ENCODE measurements around the gene SLC38A2.

The SLC38A2 gene

DNA sequence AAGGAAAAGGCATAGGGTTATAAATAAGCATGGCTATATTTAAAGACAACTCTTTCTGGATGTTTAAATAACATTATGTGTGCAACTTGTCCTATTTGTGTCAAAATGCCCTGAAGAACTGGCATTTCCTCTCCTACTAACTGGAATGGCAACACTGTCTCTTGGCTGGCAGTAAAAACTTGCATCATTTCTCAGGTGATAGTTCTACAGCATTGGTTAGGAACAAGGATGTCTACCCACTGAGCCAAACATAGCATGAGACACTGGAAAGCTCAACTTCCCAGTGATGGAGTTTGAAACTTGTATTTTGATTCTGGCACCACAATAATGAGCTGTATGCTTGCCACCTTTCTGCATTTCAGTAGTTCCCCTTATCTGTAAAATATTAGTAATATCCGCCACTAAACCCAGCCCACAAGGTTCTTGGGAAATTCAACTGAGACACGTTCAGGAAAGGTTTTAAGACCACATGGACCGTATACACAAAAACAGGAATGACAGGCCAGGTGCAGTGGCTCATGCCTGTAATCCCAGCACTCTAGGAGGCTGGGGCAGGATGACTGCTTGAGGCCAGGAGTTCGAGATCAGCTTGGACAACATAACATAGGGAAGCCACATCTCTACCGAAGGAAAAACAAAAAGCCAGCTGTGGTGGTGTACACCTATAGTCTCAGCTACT is 5.1 kb downstream of the SLC38A2 start:
- Histone ChIP-seq H3K27me3 (ENCODE audit: control insufficient read depth, insufficient read depth, low read length) (no peaks in the 10 kb centered on the region), H3K27ac (ENCODE audit: low read depth, low read length) (no peak overlapping the region), H3K4me3 (ENCODE audit: low read depth, low read length) (no peak overlapping the region; the same call in 1 of the 2 replicates), H3K4me1 (ENCODE audit: control insufficient read depth, insufficient read depth, low read length) (peaks cover 17% of the 10 kb centered on the region; the same call in 1 of the 2 replicates), H3K36me3 (ENCODE audit: control insufficient read depth, insufficient read depth, low read length) (peaks cover 93% of the 10 kb centered on the region), H3K9me3 (ENCODE audit: control insufficient read depth, insufficient read depth, low read depth, low read length) (no peaks in the 10 kb centered on the region), H3K9ac (ENCODE audit: low read length) (no peak overlapping the region)

- Histone ChIP-seq H3K9me3 (ENCODE audit: control insufficient read depth, insufficient read depth, low read depth, low read length) (no peaks in the 10 kb centered on the region), H3K4me3 (ENCODE audit: low read depth, low read length) (no peak overlapping the region), H3K27ac (ENCODE audit: low read depth, low read length) (no peak overlapping the region), H3K27me3 (ENCODE audit: control insufficient read depth, insufficient read depth, low read length) (no peaks in the 10 kb centered on the region), H3K9ac (ENCODE audit: low read length) (no peak overlapping the region), H3K36me3 (ENCODE audit: control insufficient read depth, insufficient read depth, low read length) (peaks cover 98% of the 10 kb centered on the region), H3K4me1 (ENCODE audit: control insufficient read depth, insufficient read depth, low read length) (peaks cover 17% of the 10 kb centered on the region; the same call in 1 of the 2 replicates)
These were observed 5.8 kb downstream of the SLC38A2 start for GRCh38 chr12:46366771-46367170.

DNA sequence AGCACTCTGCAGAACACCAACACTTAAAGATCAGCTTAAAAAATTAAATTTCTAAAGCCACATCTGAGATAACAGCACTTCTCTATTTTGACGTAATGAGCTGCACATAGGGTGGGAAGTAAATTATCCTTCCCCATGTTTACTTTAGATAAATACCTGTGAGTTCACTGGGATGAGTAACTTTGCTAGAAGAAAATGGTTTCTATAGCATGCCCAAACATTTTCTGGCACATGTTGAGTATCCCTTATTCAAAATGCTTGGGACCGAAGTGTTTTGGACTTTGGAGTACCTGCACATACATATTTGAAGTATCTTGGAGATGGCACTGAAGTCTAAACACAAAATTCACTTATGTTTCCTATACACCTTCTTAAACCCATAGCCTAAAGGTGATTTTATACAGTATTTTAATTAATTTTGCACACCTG is 6.6 kb downstream of the SLC38A2 start:
- Histone ChIP-seq H3K27ac (ENCODE audit: low read depth, low read length) (no peak overlapping the region), H3K27me3 (ENCODE audit: control insufficient read depth, insufficient read depth, low read length) (no peaks in the 10 kb centered on the region), H3K9me3 (ENCODE audit: control insufficient read depth, insufficient read depth, low read depth, low read length) (no peaks in the 10 kb centered on the region), H3K9ac (ENCODE audit: low read length) (no peak overlapping the region), H3K4me1 (ENCODE audit: control insufficient read depth, insufficient read depth, low read length) (peaks cover 17% of the 10 kb centered on the region; the same call in 1 of the 2 replicates), H3K4me3 (ENCODE audit: low read depth, low read length) (no peak overlapping the region), H3K36me3 (ENCODE audit: control insufficient read depth, insufficient read depth, low read length) (peaks cover 100% of the 10 kb centered on the region)

- no peak overlapping the region for H3K4me3 ChIP-seq (ENCODE audit: low read depth, low read length)
- no peak overlapping the region for H3K9ac ChIP-seq (ENCODE audit: low read length)
- peaks cover 15% of the 10 kb centered on the region; the same call in 1 of the 2 replicates for H3K4me1 ChIP-seq (ENCODE audit: control insufficient read depth, insufficient read depth, low read length)
- H3K9me3 ChIP-seq (ENCODE audit: control insufficient read depth, insufficient read depth, low read depth, low read length): no peaks in the 10 kb centered on the region
- no peaks in the 10 kb centered on the region for H3K27me3 ChIP-seq (ENCODE audit: control insufficient read depth, insufficient read depth, low read length)
- no peak overlapping the region for H3K27ac ChIP-seq (ENCODE audit: low read depth, low read length)
- peaks cover 100% of the 10 kb centered on the region for H3K36me3 ChIP-seq (ENCODE audit: control insufficient read depth, insufficient read depth, low read length)
These were observed 7.6 kb downstream of the SLC38A2 start for GRCh38 chr12:46364777-46365580.

DNA sequence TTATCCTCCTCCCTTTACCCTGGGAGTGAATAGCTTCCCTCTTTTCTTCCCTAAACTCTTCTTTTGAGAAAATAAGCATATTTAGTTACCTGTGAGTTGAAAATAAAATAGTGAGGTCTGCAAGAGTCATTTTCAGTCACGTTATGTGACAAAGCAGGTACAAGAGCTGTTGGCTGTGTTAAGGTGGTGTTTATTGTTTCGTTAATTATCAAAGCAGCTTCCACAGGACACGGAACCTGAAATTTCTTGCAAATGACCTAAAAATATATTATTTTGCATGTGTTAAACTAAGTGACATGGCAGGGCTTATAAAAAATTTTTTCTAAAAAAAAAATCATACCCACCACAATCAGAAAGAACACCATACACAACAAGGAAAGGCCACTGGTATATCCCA is 8.3 kb downstream of the SLC38A2 start:
- no peak overlapping the region for H3K9ac ChIP-seq (ENCODE audit: low read length)
- H3K36me3 ChIP-seq (ENCODE audit: control insufficient read depth, insufficient read depth, low read length): peaks cover 100% of the 10 kb centered on the region
- H3K27me3 ChIP-seq (ENCODE audit: control insufficient read depth, insufficient read depth, low read length): no peaks in the 10 kb centered on the region
- no peak overlapping the region for H3K4me3 ChIP-seq (ENCODE audit: low read depth, low read length)
- no peaks in the 10 kb centered on the region for H3K9me3 ChIP-seq (ENCODE audit: control insufficient read depth, insufficient read depth, low read depth, low read length)
- H3K27ac ChIP-seq (ENCODE audit: low read depth, low read length): no peak overlapping the region
- H3K4me1 ChIP-seq (ENCODE audit: control insufficient read depth, insufficient read depth, low read length): peaks cover 9% of the 10 kb centered on the region; the same call in 1 of the 2 replicates

DNA sequence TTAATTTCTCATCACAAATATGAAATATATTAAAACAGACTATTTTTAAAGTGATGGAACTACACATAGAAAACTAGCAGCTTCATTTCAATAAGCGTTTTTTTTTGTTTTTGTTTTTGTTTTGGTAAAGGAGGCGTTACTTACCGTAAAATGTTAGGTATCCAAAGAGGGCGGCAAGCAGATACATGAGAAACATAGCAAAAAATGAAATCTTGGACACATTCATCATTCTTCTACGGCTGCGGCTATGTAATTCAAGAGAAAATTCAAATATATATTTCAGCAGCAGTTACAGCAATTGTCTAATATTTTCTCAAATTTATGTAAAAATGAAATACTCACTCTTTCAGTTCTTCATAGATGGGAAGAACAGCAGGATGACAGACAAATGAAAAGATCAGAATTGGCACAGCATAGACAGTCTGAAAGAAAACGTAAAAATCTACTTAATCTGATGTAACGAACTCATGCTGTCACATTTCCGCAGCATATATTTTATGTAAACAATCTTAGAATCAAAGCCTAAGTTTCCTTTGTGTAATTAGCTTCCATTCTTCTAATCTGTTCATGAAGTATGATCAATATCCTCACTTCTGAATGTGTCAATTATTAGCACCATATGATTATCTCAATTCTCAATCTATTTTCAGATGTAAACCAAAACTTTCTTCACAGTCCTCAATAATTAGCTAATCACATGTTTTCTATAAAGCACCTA is 8.8 kb downstream of the SLC38A2 start:
- H3K4me1 ChIP-seq (ENCODE audit: control insufficient read depth, insufficient read depth, low read length): peaks cover 4% of the 10 kb centered on the region; the same call in 1 of the 2 replicates
- no peak overlapping the region for H3K27ac ChIP-seq (ENCODE audit: low read depth, low read length)
- H3K36me3 ChIP-seq (ENCODE audit: control insufficient read depth, insufficient read depth, low read length): peaks cover 100% of the 10 kb centered on the region
- H3K9me3 ChIP-seq (ENCODE audit: control insufficient read depth, insufficient read depth, low read depth, low read length): no peaks in the 10 kb centered on the region
- H3K27me3 ChIP-seq (ENCODE audit: control insufficient read depth, insufficient read depth, low read length): no peaks in the 10 kb centered on the region
- no peak overlapping the region for H3K9ac ChIP-seq (ENCODE audit: low read length)
- H3K4me3 ChIP-seq (ENCODE audit: low read depth, low read length): no peak overlapping the region

GRCh38 chr12:46362895-46363581 is 9.5 kb downstream of the SLC38A2 start:
- H3K4me1 ChIP-seq (ENCODE audit: control insufficient read depth, insufficient read depth, low read length): 0 out of 2 replicates have a peak, but pooled peaks cover under 1% of the 10 kb centered on the region
- no peak overlapping the region for H3K9ac ChIP-seq (ENCODE audit: low read length)
- no peaks in the 10 kb centered on the region for H3K27me3 ChIP-seq (ENCODE audit: control insufficient read depth, insufficient read depth, low read length)
- H3K9me3 ChIP-seq (ENCODE audit: control insufficient read depth, insufficient read depth, low read depth, low read length): no peaks in the 10 kb centered on the region
- no peak overlapping the region for H3K4me3 ChIP-seq (ENCODE audit: low read depth, low read length)
- H3K27ac ChIP-seq (ENCODE audit: low read depth, low read length): no peak overlapping the region
- peaks cover 97% of the 10 kb centered on the region for H3K36me3 ChIP-seq (ENCODE audit: control insufficient read depth, insufficient read depth, low read length)

DNA sequence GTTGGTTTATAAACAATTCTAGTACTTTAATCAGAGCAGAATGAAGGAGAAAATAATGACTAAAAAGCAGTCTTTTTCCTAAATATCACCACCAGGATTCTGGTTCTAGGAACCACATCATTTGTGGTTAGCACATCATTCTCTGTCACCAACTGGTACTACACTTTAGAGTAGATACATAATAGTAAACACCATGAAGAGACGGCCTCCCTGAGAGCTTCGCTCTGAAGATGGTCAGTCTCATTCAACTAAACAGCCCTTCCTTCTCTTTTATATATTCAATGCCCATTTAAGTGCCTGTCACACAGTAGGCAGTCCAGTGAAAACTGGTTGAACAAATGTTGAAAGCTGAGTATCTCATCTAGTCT is 10.9 kb downstream of the SLC38A2 start:
- no peaks in the 10 kb centered on the region for H3K27me3 ChIP-seq (ENCODE audit: control insufficient read depth, insufficient read depth, low read length)
- H3K4me3 ChIP-seq (ENCODE audit: low read depth, low read length): no peak overlapping the region
- peaks cover 83% of the 10 kb centered on the region for H3K36me3 ChIP-seq (ENCODE audit: control insufficient read depth, insufficient read depth, low read length)
- no peaks in the 10 kb centered on the region for H3K9me3 ChIP-seq (ENCODE audit: control insufficient read depth, insufficient read depth, low read depth, low read length)
- no peaks in the 10 kb centered on the region for H3K4me1 ChIP-seq (ENCODE audit: control insufficient read depth, insufficient read depth, low read length)
- H3K9ac ChIP-seq (ENCODE audit: low read length): no peak overlapping the region
- no peak overlapping the region for H3K27ac ChIP-seq (ENCODE audit: low read depth, low read length)

- Histone ChIP-seq H3K9me3 (ENCODE audit: control insufficient read depth, insufficient read depth, low read depth, low read length) (no peaks in the 10 kb centered on the region), H3K27ac (ENCODE audit: low read depth, low read length) (no peak overlapping the region), H3K4me3 (ENCODE audit: low read depth, low read length) (no peak overlapping the region), H3K27me3 (ENCODE audit: control insufficient read depth, insufficient read depth, low read length) (no peaks in the 10 kb centered on the region), H3K36me3 (ENCODE audit: control insufficient read depth, insufficient read depth, low read length) (peaks cover 78% of the 10 kb centered on the region), H3K4me1 (ENCODE audit: control insufficient read depth, insufficient read depth, low read length) (no peaks in the 10 kb centered on the region), H3K9ac (ENCODE audit: low read length) (no peak overlapping the region)
These were observed 11.5 kb downstream of the SLC38A2 start for GRCh38 chr12:46360908-46361666.

GRCh38 chr12:46360370-46360769 is 12.2 kb downstream of the SLC38A2 start:
- H3K4me1 ChIP-seq (ENCODE audit: control insufficient read depth, insufficient read depth, low read length): no peaks in the 10 kb centered on the region
- H3K27me3 ChIP-seq (ENCODE audit: control insufficient read depth, insufficient read depth, low read length): no peaks in the 10 kb centered on the region
- H3K27ac ChIP-seq (ENCODE audit: low read depth, low read length): no peak overlapping the region
- peaks cover 70% of the 10 kb centered on the region for H3K36me3 ChIP-seq (ENCODE audit: control insufficient read depth, insufficient read depth, low read length)
- H3K4me3 ChIP-seq (ENCODE audit: low read depth, low read length): no peak overlapping the region
- no peak overlapping the region for H3K9ac ChIP-seq (ENCODE audit: low read length)
- no peaks in the 10 kb centered on the region for H3K9me3 ChIP-seq (ENCODE audit: control insufficient read depth, insufficient read depth, low read depth, low read length)
